Activated CD4-positive, alpha-beta T cell treated with anti-CD3 and anti-CD28 coated beads, Interleukin-2, amount 50 U/mL, for 48 hours (primary cell): ENCODE results near the gene ABCA7.
A peak's percentile ranks its signal among the peaks of the same experiment; 100 is the strongest.

Experiments used
- DNase-seq, 2 experiments: peaks; one replicate each; pipeline ENCODE4 v3.0.0-alpha.2; 2020

Gene ABCA7, protein sequence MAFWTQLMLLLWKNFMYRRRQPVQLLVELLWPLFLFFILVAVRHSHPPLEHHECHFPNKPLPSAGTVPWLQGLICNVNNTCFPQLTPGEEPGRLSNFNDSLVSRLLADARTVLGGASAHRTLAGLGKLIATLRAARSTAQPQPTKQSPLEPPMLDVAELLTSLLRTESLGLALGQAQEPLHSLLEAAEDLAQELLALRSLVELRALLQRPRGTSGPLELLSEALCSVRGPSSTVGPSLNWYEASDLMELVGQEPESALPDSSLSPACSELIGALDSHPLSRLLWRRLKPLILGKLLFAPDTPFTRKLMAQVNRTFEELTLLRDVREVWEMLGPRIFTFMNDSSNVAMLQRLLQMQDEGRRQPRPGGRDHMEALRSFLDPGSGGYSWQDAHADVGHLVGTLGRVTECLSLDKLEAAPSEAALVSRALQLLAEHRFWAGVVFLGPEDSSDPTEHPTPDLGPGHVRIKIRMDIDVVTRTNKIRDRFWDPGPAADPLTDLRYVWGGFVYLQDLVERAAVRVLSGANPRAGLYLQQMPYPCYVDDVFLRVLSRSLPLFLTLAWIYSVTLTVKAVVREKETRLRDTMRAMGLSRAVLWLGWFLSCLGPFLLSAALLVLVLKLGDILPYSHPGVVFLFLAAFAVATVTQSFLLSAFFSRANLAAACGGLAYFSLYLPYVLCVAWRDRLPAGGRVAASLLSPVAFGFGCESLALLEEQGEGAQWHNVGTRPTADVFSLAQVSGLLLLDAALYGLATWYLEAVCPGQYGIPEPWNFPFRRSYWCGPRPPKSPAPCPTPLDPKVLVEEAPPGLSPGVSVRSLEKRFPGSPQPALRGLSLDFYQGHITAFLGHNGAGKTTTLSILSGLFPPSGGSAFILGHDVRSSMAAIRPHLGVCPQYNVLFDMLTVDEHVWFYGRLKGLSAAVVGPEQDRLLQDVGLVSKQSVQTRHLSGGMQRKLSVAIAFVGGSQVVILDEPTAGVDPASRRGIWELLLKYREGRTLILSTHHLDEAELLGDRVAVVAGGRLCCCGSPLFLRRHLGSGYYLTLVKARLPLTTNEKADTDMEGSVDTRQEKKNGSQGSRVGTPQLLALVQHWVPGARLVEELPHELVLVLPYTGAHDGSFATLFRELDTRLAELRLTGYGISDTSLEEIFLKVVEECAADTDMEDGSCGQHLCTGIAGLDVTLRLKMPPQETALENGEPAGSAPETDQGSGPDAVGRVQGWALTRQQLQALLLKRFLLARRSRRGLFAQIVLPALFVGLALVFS (N-terminal part only)

DNA sequence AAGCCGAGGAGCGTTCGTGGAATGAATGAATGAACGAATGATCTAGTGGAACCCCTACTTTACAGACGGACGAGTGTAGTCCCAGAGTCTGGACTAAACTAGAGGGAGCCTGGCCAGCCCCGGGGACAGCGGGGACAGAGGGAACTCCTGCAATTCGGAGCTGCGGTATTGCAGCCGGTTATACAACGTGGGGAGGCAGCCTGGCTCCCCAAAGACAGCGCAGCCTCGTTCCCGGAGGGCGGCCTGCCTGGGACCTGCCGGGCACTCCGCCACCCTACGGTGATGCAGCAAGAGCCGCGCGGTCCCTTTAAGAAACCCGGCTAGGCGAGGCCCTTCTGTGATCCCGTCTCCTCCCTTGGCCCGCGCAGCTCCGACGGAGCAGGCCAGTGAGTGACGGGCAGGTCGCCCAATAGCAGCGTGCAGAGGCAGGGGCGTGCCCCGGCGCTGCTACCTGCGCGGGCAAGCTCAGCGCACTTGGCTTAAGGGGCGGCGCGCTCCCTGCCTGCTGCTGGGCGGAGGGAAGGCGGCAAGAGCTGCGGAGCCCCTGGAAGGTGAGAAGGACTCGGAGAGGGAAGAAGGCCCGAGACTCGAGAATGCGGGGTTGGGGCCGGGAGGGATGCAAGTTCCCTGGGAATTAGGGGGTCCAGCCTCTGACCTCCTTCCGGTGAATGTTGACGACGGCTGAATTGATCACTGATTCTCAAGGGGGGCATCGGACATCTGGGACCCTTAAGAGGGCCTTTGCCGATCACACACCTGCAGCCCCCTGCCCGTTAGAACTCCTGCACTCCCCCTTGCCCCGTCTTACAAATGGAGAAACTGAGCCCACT lies at the start of gene ABCA7:
TSS of gene ABCA7 (plus strand) at position 462 of the 830 bp plus-strand sequence. CDS start 1,255 bp downstream, outside the sequence.
- peak; percentile 100 for DNase-seq

DNA sequence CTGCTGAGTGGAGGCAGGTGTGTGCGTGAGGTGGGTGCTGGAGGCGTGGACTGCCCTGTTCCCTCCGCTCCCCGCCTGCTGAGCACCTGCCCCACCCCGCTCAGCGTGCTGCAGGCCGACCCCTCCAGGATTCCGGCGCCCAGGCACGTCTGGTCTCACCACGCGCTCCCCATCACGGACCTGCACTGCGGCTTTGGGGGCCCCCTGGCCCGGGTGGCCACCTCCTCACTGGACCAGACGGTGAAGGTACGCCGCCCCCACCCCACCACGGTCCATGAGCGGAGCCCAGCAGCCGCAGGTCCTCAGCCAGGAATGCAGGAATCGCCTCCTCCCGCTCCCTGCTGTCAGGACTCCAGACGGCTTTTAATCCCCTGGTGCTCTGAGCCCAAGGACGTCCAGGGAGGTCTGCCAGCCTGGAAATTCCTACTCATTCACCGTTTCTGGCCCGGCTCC lies 49.8 kb upstream of the ABCA7 start:
- DNase-seq, result no peak

DNA sequence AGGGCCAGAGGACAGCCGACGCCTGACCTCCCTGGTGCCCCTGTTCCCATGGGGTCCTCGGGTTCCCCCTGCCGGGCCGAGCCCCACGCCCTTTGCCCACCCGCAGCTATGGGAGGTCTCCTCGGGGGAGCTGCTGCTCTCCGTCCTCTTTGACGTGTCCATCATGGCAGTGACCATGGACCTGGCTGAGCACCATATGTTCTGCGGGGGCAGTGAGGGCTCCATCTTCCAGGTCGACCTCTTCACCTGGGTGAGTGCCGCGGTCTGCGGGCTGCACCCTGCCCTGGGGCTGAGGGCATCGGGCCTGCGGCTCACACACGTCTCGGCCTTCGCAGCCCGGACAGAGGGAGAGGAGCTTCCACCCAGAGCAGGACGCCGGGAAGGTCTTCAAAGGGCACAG lies 49.2 kb upstream of the ABCA7 start:
- DNase-seq, result no peak

DNA sequence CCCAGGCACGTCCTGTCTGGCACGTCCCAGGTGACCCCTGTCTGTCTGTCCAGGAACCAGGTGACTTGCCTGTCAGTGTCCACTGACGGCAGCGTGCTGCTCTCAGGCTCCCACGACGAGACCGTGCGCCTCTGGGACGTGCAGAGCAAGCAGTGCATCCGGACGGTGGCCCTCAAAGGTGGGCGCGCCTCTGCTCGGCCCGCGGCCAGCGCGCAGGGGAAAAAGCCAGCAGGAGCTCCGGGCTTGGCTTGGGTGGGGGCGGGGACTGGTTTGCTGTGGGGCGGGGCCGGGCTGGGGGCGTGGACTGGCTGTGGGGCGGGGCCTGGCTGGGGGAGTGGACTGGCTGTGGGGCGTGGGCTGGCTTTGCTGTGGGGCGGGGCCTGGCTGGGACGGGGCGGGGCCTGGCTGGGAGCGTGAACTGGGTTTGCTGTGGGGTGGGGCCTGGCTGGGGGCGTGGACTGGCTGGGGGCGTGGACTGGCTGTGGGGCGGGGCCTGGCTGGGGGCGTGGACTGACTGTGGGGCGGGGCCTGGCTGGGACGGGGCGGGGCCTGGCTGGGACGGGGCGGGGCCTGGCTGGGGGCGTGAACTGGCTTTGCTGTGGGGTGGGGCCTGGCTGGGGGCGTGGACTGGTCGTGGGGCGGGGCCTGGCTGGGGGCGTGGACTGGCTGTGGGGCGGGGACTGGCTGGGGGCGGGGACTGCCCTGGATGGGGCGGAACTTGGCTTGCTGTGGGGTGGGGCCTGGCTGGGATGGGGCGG lies 48.6 kb upstream of the ABCA7 start:
- peak; percentile 65 to 68 for DNase-seq

DNA sequence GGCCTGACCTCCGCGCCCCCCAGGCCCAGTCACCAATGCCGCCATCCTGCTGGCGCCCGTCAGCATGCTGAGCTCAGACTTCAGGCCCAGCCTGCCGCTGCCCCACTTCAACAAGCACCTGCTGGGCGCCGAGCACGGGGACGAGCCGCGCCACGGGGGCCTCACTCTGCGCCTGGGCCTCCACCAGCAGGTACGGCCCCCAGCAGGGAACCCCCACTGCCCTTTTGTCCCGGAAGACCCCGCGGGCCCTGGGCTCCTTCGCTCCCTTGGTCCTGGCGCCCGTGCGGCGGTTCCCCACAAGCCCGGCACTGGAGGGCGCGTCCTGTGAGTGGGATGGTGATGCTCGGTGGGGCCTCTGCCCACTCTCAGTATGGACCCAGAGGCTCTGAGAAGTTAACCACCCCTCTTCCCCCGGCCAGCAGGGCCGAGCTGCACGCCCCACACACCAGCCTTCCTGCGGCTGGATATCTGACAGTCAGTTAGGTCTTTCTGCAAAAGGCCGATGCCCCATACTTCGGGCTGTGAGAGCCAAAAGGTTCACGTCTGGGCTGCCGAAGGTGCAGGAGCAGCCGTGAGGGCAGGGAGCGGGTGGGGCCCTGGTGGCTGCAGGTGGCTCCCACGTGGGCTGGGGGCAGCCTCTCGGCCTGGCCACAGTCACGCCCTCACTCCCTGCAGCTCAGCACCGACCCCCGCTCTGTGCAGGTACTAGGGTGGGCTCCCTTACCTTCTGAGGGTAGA lies 47.8 kb upstream of the ABCA7 start:
- DNase-seq, result no peak

DNA sequence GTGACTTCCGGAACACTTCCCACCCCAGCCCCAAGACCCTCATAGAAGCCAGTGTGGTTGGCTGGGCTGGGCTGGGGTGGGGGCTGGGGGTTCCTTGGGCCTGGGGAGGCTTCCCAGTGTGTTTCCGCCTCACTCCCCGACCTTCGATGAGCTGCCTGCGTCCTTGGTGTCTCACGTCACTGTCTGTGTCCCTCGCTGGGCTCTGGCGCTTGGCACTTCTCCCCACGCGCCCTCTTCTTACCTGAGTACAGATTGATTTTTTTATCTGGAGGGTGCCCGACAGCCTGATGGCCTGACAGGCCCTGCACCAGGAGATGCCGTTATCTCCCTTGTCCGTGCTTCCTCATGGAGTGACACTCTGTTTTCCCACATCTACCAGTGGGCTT lies 47.2 kb upstream of the ABCA7 start:
- DNase-seq, result no peak

DNA sequence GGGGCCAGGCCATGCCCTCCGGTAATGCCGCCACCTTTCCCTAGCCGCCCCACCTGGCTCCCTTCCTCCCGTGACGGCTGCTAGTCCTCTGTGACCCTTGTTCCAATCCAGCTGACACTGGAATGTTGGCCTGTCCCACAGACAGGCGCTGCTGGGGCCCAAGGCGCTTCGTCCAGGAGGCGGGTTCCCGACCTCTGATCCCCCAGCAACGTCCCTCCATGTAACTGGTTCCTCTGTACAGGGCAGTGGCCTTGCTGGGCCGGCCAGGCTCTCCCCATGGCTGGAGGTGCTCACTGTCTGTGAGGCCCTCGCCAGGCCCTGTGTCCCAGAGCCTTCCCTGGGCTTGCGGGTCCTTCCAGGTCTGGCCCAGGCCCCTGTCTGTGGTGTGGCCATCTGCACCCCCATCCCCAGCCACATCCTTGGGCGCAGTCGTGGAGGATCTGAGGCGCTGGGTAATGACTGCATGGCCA lies 46.5 kb upstream of the ABCA7 start:
- DNase-seq, result no peak

DNA sequence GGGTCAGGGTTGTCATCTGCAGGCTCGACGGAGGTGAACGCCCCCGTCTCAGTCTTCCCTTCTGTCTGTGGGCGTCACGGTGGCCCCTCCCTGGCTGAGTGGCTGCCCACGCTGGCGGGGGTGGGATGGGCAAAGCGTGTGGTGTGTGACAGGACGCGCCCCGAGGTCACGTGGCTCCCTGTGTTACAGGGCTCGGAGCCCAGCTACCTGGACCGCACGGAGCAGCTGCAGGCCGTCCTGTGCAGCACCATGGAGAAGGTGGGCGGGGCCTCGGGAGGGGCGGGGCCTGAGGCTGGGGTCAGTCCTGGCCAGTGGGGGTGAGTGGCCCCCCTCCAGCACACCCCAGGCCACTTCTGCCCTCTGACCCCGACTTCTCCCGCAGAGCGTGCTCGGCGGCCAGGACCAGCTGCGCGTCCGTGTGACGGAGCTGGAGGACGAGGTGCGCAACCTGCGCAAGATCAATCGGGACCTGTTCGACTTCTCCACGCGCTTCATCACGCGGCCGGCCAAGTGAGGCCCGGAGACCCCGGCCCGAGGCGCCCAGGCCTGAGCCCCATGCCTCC lies 46.0 kb upstream of the ABCA7 start:
- no peak for DNase-seq

DNA sequence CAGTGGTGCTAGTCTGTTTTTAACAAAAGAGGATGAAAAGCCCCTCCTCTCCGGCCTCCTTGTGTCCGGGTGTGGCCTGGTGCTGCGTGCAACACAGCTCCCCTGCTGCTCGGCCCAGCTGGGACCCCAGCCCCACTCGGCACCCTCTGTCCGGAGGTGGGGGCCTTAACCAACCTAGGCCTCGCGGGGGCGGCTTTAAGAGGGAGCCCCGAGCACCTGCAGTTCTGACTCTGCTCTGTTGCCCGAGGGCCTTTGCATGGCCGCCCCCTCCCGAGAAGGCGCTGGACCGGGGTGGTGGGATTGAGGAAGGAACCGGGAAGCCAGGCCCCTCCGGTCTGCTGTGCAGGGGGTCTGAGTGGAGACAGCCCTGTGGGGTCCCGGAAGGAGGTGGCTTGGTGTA lies 45.4 kb upstream of the ABCA7 start:
- DNase-seq, result no peak

DNA sequence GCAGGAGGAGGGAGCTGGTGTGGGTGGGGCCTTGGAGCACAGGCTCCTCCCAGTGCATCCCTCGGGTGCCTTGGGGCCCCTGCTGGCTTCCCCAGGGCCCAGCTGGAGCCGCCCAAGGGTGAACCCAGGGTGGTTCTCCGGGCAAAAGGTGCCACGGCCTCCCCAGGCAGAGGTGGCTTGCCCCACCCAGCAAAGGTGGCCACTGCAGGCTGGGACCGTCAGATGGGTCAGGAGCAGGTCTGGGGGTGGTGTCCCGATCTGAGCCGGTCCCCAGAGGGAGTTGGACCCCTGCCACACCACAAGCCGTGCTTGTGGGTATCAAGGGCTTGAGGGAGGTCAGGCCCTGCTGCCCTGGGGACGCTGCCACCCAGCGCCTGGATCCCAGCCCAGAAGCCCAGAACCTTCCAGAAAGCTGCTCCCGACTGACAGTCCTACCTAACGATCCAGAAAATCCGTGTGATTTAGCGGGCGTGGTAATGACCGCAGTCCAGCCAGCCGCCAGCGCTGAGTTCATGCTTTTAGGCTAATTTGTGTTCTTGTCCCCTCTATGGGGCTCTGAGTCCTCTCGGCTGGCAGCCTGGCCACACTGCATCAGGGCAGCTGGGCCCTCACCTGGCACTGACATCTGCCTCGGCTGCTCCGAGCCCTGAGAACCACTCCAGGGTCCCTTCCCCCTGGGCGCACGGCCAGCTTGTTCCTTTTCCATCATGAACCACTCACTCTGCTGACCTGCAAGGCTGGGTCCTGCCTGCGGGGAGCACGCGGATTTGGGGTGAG lies 44.7 kb upstream of the ABCA7 start:
- DNase-seq, result no peak

DNA sequence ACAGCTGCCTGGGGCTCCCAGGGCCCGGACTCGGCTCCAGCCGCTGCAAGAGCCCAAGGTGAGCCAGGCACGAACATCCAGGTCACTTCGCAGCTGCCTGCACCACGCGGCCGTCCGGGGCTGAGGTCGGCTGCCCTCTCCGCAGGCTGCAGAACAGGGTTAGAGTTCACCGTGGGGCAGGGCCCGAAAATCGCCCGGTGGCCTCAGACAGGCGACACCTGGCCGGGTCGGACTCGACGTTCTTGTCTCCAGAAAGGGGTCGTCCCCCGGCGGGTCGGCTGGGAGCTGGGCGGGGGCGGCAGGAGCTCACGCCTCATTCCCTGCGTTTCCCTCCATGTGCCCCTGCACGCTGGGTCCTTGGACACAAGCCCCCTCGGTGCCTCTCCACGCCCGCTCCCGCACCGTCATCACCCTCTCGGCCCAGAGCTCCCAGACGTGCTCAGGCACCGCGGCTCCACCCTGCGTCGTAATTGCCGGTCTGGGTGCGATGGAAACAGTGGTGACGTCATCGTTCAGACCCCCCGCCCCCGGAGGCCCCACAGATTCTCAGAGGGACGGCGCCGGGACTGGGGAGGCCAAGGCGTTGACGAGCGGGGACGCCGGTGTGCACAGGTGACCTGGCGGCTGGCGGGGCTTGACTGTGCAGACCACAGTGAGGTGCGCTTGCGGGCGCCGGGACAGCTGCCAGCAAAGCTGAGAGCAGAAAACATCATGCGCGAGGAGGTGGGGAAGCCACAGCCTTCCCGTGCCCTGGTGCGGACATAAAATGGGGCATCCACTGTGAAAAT lies 43.7 kb upstream of the ABCA7 start:
- DNase-seq, result peak; percentile 70 to 73

DNA sequence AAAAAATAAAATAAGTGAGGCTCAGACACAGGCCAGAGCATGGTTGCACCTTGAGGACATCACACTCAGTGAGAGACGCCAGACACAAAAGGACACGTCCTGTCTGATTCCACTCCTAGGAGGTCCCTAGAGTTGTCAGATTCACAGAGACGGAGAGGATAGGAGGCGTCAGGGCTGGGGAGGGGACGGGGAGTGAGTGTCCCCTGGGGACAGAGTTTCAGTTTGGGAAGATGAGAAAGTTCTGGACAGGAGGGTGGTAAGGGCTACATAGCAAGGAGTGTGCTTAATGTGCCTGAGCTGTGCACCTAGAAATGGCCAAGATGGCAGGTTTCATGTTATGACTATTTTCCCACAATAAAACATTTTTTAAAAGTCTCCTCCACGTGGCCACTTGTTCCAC lies 41.8 kb upstream of the ABCA7 start:
- DNase-seq, result no peak

DNA sequence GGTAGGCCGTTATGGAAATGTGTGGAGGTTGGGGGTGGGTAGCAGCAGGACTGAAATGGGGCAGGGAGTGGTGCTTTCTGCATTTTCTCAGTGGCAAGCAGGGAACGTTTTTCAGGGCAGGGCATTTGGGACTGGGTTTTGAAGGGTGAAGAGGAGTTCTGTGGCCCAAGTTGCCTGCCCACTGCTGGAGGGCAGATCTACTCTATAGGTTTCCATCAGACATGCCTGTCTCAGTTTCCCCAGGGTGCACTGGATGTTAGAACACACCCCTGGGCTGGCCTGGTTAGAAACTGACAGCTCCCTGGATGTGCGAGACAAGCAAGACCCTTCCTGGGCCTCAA lies 40.6 kb upstream of the ABCA7 start:
- no peak for DNase-seq

DNA sequence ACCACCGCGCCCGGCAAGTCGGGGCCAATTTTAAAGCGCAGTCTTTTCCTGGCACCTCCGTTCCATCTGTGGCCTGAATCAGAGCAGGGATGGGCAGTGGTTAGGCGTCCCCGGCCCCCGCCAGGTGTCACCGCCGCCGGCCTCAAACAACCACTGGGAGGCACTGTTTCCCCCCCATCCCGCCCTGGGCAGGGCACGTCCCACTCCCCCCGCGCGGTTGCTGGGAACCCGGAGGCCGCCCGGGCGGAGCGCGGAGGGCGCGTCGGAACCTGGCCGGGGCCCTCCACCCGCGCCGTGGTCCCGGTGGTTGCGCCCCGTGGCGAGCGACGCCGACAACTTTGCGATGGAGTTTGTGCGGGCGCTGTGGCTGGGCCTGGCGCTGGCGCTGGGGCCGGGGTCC lies 39.8 kb upstream of the ABCA7 start, which contains the start of gene GRIN3B:
TSS of gene GRIN3B (plus strand) at position 325 of the 400 bp plus-strand sequence. CDS start at position 344, 19 bp downstream.
- peak; percentile 80 to 83 for DNase-seq

DNA sequence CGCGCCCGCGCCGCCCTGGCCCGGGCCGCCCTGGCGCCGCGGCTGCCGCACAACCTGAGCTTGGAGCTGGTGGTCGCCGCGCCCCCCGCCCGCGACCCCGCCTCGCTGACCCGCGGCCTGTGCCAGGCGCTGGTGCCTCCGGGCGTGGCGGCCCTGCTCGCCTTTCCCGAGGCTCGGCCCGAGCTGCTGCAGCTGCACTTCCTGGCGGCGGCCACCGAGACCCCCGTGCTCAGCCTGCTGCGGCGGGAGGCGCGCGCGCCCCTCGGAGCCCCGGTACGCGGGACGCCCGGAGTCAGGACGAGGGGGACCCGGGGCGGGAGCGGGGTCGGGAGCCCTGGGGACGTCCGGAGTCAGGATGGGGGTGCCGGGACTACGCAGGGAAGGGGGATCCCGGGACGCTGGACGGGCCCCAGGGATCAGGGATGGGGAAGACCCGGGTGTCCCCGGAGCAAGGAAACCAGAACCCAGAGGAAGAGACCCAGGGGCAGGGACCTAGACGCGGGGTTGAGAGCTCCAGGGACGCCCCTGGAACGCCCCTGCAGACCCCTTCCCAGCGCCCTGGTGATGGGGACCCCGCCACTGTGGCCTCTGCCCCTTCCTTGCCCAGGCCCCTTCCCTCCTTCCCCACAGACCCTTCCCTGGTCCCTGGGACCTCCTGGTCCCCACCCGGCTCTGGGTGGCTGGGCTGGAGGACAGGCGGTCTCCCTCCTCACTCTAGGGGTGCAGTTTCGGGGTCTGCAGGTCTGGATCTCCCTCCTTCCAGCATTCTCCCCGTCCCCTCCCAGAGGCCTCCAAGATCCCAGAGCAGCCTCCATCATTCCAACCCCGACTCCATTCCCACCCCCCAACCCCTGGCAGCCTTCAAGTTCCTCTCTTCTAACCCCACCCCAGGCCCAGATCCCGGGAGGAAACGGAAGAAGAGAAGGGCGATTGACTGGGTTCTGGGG lies 39.0 kb upstream of the ABCA7 start:
- no peak for DNase-seq

DNA sequence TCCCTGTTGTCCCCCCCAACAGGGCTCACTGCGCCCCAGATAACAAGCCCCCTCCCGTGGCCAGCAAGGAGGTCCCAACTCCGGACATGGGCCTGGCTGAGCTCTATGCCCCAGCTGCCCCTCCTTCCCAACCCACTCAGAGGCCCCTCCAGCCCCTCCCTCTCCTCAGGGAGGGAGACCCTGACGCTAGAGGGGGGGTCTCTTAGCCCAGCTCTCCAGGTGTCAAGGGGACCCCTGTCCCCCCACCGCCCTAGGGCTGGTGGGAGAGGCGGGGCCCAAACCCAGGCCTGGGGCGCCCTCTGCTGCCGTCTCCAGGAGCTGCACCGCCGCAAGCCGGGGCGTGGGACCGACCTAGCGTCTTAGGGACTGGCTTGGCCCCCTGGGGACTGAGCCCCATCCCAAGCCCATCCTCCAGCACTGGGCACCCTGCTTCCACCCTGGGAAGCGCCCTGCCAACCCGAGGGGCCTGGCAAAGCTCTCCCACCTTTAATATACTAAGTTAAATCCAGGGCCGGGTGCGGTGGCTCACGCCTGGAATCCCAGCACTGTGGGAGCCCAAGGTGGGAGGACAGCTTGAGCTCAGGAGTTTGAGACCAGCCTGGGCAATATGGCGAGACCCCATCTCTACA lies 38.3 kb upstream of the ABCA7 start:
- peak; percentile 76 to 82 for DNase-seq

DNA sequence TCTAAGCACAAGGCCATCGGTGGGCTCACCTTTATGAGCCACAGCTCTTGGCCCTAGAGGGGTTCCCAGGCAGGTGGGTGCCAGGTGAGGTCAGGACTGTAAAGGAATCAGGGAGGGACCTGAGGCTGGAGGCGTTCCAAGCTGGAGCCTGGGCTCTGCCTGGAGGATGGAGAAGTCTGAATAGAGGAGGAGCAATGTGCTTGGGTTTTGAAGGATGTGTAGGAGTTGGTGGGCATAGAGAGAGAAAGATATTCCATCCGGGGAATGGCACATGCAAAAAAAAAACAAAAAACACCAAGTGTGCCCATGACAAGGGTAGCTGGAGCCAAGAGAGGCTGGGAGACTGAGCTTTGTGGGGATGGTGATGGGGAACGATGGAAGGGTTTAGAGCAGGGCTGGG lies 37.3 kb upstream of the ABCA7 start:
- no peak for DNase-seq
